HepG2 (cell line): ENCODE measurements around the gene TRERF1. TPM values are rescaled to one million over a fixed set of nuclear protein-coding genes. Genes with fewer than 3 reads are reported as not detected.

Experiments used
- ATAC-seq: fragments of 200-7000 bp; cut with Tn5 transposase; 3 replicates; pipeline ENCODE4 v1.9.1; 2020; ENCODE audit warnings: mild to moderate bottlenecking, moderate library complexity
- BruUV-seq: library from RNA; stranded (reverse); fragments of 400-500 nt; replicated peaks from 2 replicates; lab custom pipeline; 2021; lab: Mats Ljungman, UMichigan
- CTCF ChIA-PET: fragments of 300-600 bp; formaldehyde crosslinking; extraction: SDS; loops from one replicate; lab custom pipeline; 2021; ENCODE audit warnings: low total read pairs, inconsistent platforms, low intra/inter-chr PET ratio; lab: Yijun Ruan, JAX
- POLR2A ChIA-PET: fragments of 350-600 bp; sonication (Branson Sonifier 250); formaldehyde crosslinking; loops from one replicate; lab custom pipeline; 2020; ENCODE audit warnings: antibody characterized with exemption, inconsistent platforms; lab: Yijun Ruan, JAX
- DNase-seq: peaks from one replicate; pipeline ENCODE4 v3.0.0-alpha.2; 2015; ENCODE audit warnings: low spot score
- FAIRE-seq: peaks from 3 replicates; lab custom pipeline; 2011; peaks lifted over from hg19 to GRCh38; lab: Jason Lieb, UNC
- H2AFZ ChIP-seq: one replicate; pipeline ENCODE4 v1.6.1; 2011; ENCODE audit warnings: low read length, inconsistent platforms
- H3K27ac ChIP-seq: fragments of 300-600 bp; 3 replicates; pipeline ENCODE4 v1.8.0; 2011; ENCODE audit warnings: mixed run types, mild to moderate bottlenecking, mixed read lengths, low read length, inconsistent platforms; ENCODE audit not compliant: insufficient read depth; ENCODE audit errors: extremely low read length
- H3K27me3 ChIP-seq, 2 experiments: fragments of 200-600 bp in 1 of 2; 2 replicates in 1 of 2; 3 replicates in 1 of 2; pipeline versions ENCODE4 v1.6.0 to v1.8.0; 2011; ENCODE audit warnings: low read length in 2 of 2, mild to moderate bottlenecking in 2 of 2, moderate library complexity in 2 of 2, inconsistent platforms in 1 of 2; ENCODE audit not compliant: insufficient read depth in 2 of 2, control insufficient read depth in 1 of 2
- H3K36me3 ChIP-seq, 2 experiments: fragments of 200-600 bp in 1 of 2; replicated peaks in 1 of 2; 2 replicates in 1 of 2; 3 replicates in 1 of 2; pipeline versions ENCODE4 v1.5.1 to v1.8.0; 2011; ENCODE audit warnings: low read length in 2 of 2, inconsistent platforms in 1 of 2; ENCODE audit not compliant: insufficient read depth in 2 of 2, control insufficient read depth in 1 of 2
- H3K4me1 ChIP-seq: 2 replicates; pipeline ENCODE4 v1.5.1; 2012; ENCODE audit warnings: low read length, inconsistent platforms; ENCODE audit not compliant: insufficient read depth
- H3K4me2 ChIP-seq: 2 replicates; pipeline ENCODE4 v1.6.0; 2011; ENCODE audit warnings: low read depth, low read length, inconsistent platforms
- H3K4me3 ChIP-seq, 3 experiments: fragments of 200-600 bp in 1 of 3; sonication (generic), shearing (Covaris generic) in 1 of 3; replicated peaks in 1 of 3; 2 replicates each; pipeline ENCODE4 v1.5.1; 2011 to 2016; ENCODE audit warnings: low read length in 3 of 3, inconsistent platforms in 2 of 3, low read depth in 2 of 3, mild to moderate bottlenecking in 2 of 3, control low read depth in 1 of 3, mixed read lengths in 1 of 3; ENCODE audit not compliant: insufficient read depth in 1 of 3
- H3K79me2 ChIP-seq: one replicate; pipeline ENCODE4 v1.6.1; 2011; ENCODE audit warnings: low read length, inconsistent platforms; ENCODE audit not compliant: insufficient read depth
- H3K9ac ChIP-seq: 2 replicates; pipeline ENCODE4 v1.6.0; 2011; ENCODE audit warnings: mild to moderate bottlenecking, low read depth, low read length, inconsistent platforms; ENCODE audit not compliant: insufficient read depth
- H3K9me3 ChIP-seq: 2 replicates; pipeline ENCODE4 v1.5.1; 2012; ENCODE audit warnings: mild to moderate bottlenecking, low read length
- H4K20me1 ChIP-seq: 2 replicates; pipeline ENCODE4 v1.6.0; 2011; ENCODE audit warnings: inconsistent platforms, mild to moderate bottlenecking, low read length, moderate library complexity; ENCODE audit not compliant: insufficient read depth
- CREB1 ChIP-seq, 2 experiments: fragments of 450-650 bp in 1 of 2; IDR thresholded peaks; 2 replicates each; pipeline ENCODE4 v1.6.1; 2016 to 2017; ENCODE audit warnings: control low read depth in 1 of 2, mild to moderate bottlenecking in 1 of 2, missing compliant biosample characterization in 1 of 2, missing genetic modification characterization in 1 of 2
- NR2F1 ChIP-seq, 2 experiments: fragments of 450-650 bp in 1 of 2; formaldehyde crosslinking in 1 of 2; IDR thresholded peaks; 2 replicates each; pipeline versions ENCODE4 v1.5.0 to v1.6.1; 2016 to 2020; ENCODE audit warnings: mild to moderate bottlenecking in 1 of 2, missing compliant biosample characterization in 1 of 2, missing genetic modification reagents in 1 of 2, moderate library complexity in 1 of 2
- RERE ChIP-seq: IDR thresholded peaks from 2 replicates; pipeline ENCODE4 v1.6.1; 2016; ENCODE audit warnings: low read depth, missing genetic modification reagents, missing compliant biosample characterization
- RFX1 ChIP-seq: fragments of 450-650 bp; IDR thresholded peaks from 2 replicates; pipeline ENCODE4 v1.6.1; 2017
- RFXANK ChIP-seq: IDR thresholded peaks from 2 replicates; pipeline ENCODE4 v1.6.1; 2016
- YEATS2 ChIP-seq: sonication (generic); formaldehyde crosslinking; IDR thresholded peaks from 2 replicates; pipeline ENCODE4 v1.4.0; 2020; ENCODE audit warnings: missing genetic modification reagents, borderline replicate concordance
- YEATS4 ChIP-seq: sonication (generic); formaldehyde crosslinking; IDR thresholded peaks from 2 replicates; pipeline ENCODE4 v1.4.0; 2020; ENCODE audit warnings: missing genetic modification reagents, borderline replicate concordance
- ZNF329 ChIP-seq: sonication (generic); formaldehyde crosslinking; IDR thresholded peaks from 2 replicates; pipeline ENCODE4 v1.9.0; 2021; ENCODE audit warnings: low read depth, mild to moderate bottlenecking, missing genetic modification reagents
- ZNF558 ChIP-seq: sonication (generic); formaldehyde crosslinking; IDR thresholded peaks from 2 replicates; pipeline ENCODE4 v1.9.0; 2022; ENCODE audit warnings: mild to moderate bottlenecking, missing genetic modification reagents, borderline replicate concordance
- WGBS: methylation state at CpG from one replicate; pipeline ENCODE4 v1.1.6; 2017; ENCODE audit warnings: low lambda C conversion rate; 5-methylcytosine and 5-hydroxymethylcytosine counted together
- in situ Hi-C: cut with HindIII; loops from 2 replicates; pipeline ENCODE4 v1.10.0; 2017; ENCODE audit warnings: low pct_unique_long_range_greater_than_20kb; ENCODE audit not compliant: extremely low pct_ligation_motif_present
- intact Hi-C: fragments of 100-400 bp; cut with micrococcal nuclease; formaldehyde crosslinking; loops from one replicate; pipeline ENCODE4 v1.10.0; 2022; ENCODE audit not compliant: unreplicated experiment
- polyA plus RNA-seq, 8 experiments: library from polyadenylated mRNA; depleted of rRNA in 3 of 8; stranded (reverse) in 7 of 8; unstranded in 1 of 8; fragments of >200 nt; fragmentation: Illumina TruSeq in 4 of 8; extraction: Trizol in 4 of 8; gene quantifications; 2 replicates each; pipeline versions ENCODE4 v1.2.1 to v1.2.3, GENCODE V29; 2011 to 2016; ENCODE audit warnings: low read depth in 4 of 8, missing spikeins in 1 of 8, mixed read lengths in 1 of 8; ENCODE audit not compliant: insufficient read depth in 1 of 8
- total RNA-seq, 5 experiments: library from RNA; depleted of rRNA; stranded (reverse); fragments of >200 nt; fragmentation: Illumina TruSeq; extraction: Trizol; gene quantifications; 2 replicates each; pipeline ENCODE4 v1.2.3, GENCODE V29; 2016; ENCODE audit warnings: low read depth in 1 of 5
- TF ChIP-seq, protein P1 (sequence below), 2 experiments: sonication (generic) in 1 of 2; formaldehyde crosslinking in 1 of 2; IDR thresholded peaks; 2 replicates each; pipeline versions ENCODE4 v1.4.0 to v1.6.1; 2018 to 2020; ENCODE audit warnings: missing genetic modification reagents in 2 of 2, borderline replicate concordance in 1 of 2, low read depth in 1 of 2, mild to moderate bottlenecking in 1 of 2, missing biosample characterization in 1 of 2

TRERF1 gene
- total and polyA plus RNA-seq, 2 of the 13 experiments (the other 11 are each of a cell fraction or from before 2014, with no cell fraction given), result 0.02 TPM; not detected in 1

DNA sequence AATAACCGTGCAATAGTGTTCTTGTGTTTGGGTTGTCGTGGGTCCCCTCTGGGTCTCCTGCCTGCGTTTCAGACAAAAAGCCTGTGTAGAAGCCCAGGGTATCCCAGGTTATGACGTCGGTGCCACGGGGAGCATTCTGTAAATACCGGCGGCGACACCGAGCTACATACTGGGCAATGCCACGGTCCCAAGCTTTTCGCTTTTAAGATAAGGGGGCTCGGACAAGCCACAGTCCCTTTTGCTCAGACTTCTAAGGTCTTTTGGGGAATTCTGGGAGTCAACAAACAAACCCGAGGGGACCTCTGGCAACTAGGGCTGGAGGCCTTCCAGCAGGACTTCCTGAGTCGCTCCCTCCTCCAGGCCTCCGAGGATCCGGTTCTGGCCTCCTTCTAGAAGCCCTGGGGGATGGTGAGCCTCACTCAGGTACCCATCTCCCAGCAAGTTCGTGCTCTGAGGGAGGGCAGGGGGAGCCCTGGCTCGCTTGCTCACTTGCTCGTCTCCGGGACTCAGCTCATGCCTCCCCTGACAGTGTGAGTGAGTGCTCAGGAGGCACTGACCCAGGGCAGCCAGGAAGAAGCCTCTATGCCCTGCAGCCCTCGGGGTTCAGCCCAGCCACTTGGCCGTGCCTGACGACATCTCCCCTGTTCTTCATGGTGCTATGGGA lies 171.6 kb downstream of the TRERF1 start:
- WGBS, result 41% methylated on average over 23 of the region's 24 CpGs

DNA sequence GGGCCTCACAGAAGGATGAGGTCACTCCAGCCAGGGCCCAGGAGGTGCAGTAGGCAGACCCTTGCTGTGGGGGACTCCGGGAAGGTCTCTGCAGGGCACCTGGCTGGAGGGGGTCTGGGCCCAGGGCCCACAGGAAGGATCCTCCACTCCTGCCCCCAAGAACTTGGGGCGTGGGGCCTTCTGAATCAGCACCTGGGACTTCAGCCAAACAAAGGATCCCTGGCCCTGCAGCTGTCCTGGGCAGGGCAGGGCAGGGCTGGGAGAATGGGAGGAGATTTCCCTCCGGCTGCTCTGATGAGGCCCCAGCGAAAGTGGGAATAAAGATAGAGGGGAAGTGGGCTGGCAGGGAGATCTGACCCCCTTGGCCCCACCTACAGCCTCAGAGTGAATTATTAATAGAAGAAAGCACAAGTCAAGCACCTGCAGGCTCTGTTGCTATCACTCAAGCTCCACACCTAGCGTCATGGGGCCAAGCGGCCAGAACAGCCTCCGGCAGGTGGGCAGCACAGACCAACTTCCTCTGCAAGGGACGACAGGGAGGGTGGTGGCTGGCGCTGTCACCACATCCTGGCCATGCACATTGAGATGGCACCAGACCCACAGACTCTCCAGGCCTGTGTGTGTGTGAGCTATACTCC lies 172.5 kb downstream of the TRERF1 start:
- peak; percentile 56 for ATAC-seq
- Histone ChIP-seq H3K27ac (no peak overlapping the region), H3K27me3 (peaks cover 2 to 17% of the 10 kb centered on the region in 2 experiments; a peak in 4 of 5 replicates), H2AFZ (no peak overlapping the region), H3K4me3 (no peak overlapping the region), H3K79me2 (no peaks in the 10 kb centered on the region), H3K4me2 (no peak overlapping the region; the same call in 1 of the 2 replicates), H4K20me1 (no peaks in the 10 kb centered on the region), H3K4me1 (peaks cover 19% of the 10 kb centered on the region), H3K36me3 (no peaks in the 10 kb centered on the region), H3K9ac (no peak overlapping the region), H3K9me3 (no peaks in the 10 kb centered on the region)
- POLR2A ChIA-PET, result no interaction called here
- no peak for FAIRE-seq
- DNase-seq, result no peak
- intact Hi-C loops (no loop called here), in situ Hi-C loops (no loop called here)
- CTCF ChIA-PET, result no interaction called here
- no TSS peak for BruUV-seq
- WGBS, result 8% methylated on average over 7 of the region's 9 CpGs
- TF ChIP-seq, protein P1, sequence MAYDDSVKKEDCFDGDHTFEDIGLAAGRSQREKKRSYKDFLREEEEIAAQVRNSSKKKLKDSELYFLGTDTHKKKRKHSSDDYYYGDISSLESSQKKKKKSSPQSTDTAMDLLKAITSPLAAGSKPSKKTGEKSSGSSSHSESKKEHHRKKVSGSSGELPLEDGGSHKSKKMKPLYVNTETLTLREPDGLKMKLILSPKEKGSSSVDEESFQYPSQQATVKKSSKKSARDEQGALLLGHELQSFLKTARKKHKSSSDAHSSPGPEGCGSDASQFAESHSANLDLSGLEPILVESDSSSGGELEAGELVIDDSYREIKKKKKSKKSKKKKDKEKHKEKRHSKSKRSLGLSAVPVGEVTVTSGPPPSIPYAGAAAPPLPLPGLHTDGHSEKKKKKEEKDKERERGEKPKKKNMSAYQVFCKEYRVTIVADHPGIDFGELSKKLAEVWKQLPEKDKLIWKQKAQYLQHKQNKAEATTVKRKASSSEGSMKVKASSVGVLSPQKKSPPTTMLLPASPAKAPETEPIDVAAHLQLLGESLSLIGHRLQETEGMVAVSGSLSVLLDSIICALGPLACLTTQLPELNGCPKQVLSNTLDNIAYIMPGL (CRISPR knock-in tag; IDR thresholded peaks at IDR 0.05; ENCODE audit: borderline replicate concordance in 1 of 2, low read depth in 1 of 2), result no peak
- TF ChIP-seq RERE (CRISPR knock-in tag) (no peak), ZNF329 (CRISPR knock-in tag) (no peak)

More for the DNA sequence above, 171.6 kb downstream of the TRERF1 start:
- H3K27ac ChIP-seq, result no peak overlapping the region
- no peak for TF ChIP-seq NR2F1 (CRISPR knock-in tag; IDR thresholded peaks at IDR 0.05)
- TF ChIP-seq YEATS2, result no peak
- 0 out of 2 replicates have a peak, but pooled peaks have one; percentile 2 for TF ChIP-seq CREB1 (IDR thresholded peaks at IDR 0.05)
- no peak for TF ChIP-seq CREB1 (CRISPR knock-in tag; IDR thresholded peaks at IDR 0.05)
- TF ChIP-seq RFX1, result no peak
- no peak for TF ChIP-seq ZNF558 (CRISPR knock-in tag)
- no peak for TF ChIP-seq RFXANK
- TF ChIP-seq YEATS4 (CRISPR knock-in tag), result no peak
- ATAC-seq, result peak; percentile 39; the same call in 2 of the 3 replicates
- peaks cover 2 to 17% of the 10 kb centered on the region in 2 experiments; a peak in 4 of 5 replicates for H3K27me3 ChIP-seq
- H3K9ac ChIP-seq, result no peak overlapping the region
- BruUV-seq, result no TSS peak
- H3K9me3 ChIP-seq, result no peaks in the 10 kb centered on the region
- CTCF ChIA-PET, result no interaction called here
- H3K36me3 ChIP-seq, result no peaks in the 10 kb centered on the region
- intact Hi-C loops (no loop called here), in situ Hi-C loops (no loop called here)
- H4K20me1 ChIP-seq, result no peaks in the 10 kb centered on the region
- H3K4me2 ChIP-seq, result no peak overlapping the region
- H3K79me2 ChIP-seq, result no peaks in the 10 kb centered on the region
- POLR2A ChIA-PET, result no interaction called here
- no peak for DNase-seq
- no peak for FAIRE-seq
- no peak overlapping the region for H2AFZ ChIP-seq
- peaks cover 19% of the 10 kb centered on the region for H3K4me1 ChIP-seq
- no peak overlapping the region for H3K4me3 ChIP-seq
